SK-N-SH (cell line): ENCODE data around the gene TNK2.
A peak's percentile ranks its signal among the peaks of the same experiment; 100 is the strongest.

Experiments used
- EP300 ChIP-seq, 2 experiments: IDR thresholded peaks; 2 replicates each; pipeline versions ENCODE4 v1.4.0 to v1.6.1; 2012; ENCODE audit warnings: borderline replicate concordance in 1 of 2, low read depth in 1 of 2, low read length in 1 of 2
- EZH2phosphoT487 ChIP-seq: fragments of 200-600 bp; sonication (generic); IDR thresholded peaks from 2 replicates; pipeline ENCODE4 v1.6.1; 2017; ENCODE audit warnings: low read depth, mixed run types, mild to moderate bottlenecking, antibody characterized with exemption, moderate library complexity, borderline replicate concordance
- RCOR1 ChIP-seq: fragments of 150-350 bp; IDR thresholded peaks from 2 replicates; pipeline ENCODE4 v1.6.1; 2017; ENCODE audit warnings: antibody characterized with exemption, low read length
- RFX5 ChIP-seq: IDR thresholded peaks from 2 replicates; pipeline ENCODE4 v1.6.1; 2012; ENCODE audit warnings: mild to moderate bottlenecking, improper control_type of control experiment, low read length
- SMC3 ChIP-seq: IDR thresholded peaks from 2 replicates; pipeline ENCODE4 v1.6.1; 2012; ENCODE audit warnings: low read depth, low read length, improper control_type of control experiment
- USF1 ChIP-seq: IDR thresholded peaks from 2 replicates; pipeline ENCODE4 v1.4.0; 2012; ENCODE audit warnings: low read depth, borderline replicate concordance
- YY1 ChIP-seq: IDR thresholded peaks from 2 replicates; pipeline ENCODE4 v1.4.0; 2012; ENCODE audit warnings: low read depth, mild to moderate bottlenecking
- TF ChIP-seq, protein P1 (sequence below): fragments of 200-600 bp; sonication (generic); IDR thresholded peaks from 2 replicates; pipeline ENCODE4 v1.6.1; 2017; ENCODE audit warnings: antibody characterized with exemption, mild to moderate bottlenecking, moderate library complexity
- TF ChIP-seq, protein P2 (sequence below): IDR thresholded peaks from 2 replicates; pipeline ENCODE4 v1.6.1; 2012; ENCODE audit warnings: mild to moderate bottlenecking, low read depth, low read length, moderate library complexity

DNA sequence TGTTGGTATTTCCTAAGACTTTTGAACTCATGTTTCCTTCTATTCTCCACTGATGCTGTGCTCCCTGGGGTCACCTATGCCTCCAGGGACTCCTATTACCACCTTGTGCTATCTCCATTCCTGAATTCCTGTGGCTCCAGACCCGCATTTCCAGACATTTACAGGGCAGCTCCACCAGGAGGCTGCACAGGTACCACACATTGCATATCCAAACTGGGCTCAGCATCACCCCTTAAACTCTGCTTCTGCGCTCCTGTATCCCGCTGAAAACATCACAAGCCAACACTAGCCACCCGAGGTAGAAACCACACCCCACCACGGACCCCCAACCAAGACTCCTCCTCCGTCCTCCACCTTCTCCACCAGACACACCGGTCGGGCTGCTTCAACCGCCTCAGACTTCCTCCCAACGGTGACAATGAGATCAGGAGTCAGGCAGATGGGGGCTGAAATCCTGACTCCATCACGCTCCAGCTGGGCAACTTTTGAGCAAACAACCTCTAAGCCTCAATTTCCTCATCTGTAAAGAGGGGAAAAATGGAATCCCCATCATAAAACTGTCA lies 10.4 kb downstream of the TNK2 start:
- TF ChIP-seq, protein P1, sequence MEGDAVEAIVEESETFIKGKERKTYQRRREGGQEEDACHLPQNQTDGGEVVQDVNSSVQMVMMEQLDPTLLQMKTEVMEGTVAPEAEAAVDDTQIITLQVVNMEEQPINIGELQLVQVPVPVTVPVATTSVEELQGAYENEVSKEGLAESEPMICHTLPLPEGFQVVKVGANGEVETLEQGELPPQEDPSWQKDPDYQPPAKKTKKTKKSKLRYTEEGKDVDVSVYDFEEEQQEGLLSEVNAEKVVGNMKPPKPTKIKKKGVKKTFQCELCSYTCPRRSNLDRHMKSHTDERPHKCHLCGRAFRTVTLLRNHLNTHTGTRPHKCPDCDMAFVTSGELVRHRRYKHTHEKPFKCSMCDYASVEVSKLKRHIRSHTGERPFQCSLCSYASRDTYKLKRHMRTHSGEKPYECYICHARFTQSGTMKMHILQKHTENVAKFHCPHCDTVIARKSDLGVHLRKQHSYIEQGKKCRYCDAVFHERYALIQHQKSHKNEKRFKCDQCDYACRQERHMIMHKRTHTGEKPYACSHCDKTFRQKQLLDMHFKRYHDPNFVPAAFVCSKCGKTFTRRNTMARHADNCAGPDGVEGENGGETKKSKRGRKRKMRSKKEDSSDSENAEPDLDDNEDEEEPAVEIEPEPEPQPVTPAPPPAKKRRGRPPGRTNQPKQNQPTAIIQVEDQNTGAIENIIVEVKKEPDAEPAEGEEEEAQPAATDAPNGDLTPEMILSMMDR, result peak; percentile 9; the same call in 1 of the 2 replicates
- TF ChIP-seq RFX5 (no peak), SMC3 (no peak), EP300 (IDR thresholded peaks at IDR 0.05; ENCODE audit: borderline replicate concordance in 1 of 2, low read depth in 1 of 2, low read length in 1 of 2) (no peak), USF1 (no peak), YY1 (no peak), EZH2phosphoT487 (no peak), RCOR1 (no peak)
- TF ChIP-seq, protein P2, sequence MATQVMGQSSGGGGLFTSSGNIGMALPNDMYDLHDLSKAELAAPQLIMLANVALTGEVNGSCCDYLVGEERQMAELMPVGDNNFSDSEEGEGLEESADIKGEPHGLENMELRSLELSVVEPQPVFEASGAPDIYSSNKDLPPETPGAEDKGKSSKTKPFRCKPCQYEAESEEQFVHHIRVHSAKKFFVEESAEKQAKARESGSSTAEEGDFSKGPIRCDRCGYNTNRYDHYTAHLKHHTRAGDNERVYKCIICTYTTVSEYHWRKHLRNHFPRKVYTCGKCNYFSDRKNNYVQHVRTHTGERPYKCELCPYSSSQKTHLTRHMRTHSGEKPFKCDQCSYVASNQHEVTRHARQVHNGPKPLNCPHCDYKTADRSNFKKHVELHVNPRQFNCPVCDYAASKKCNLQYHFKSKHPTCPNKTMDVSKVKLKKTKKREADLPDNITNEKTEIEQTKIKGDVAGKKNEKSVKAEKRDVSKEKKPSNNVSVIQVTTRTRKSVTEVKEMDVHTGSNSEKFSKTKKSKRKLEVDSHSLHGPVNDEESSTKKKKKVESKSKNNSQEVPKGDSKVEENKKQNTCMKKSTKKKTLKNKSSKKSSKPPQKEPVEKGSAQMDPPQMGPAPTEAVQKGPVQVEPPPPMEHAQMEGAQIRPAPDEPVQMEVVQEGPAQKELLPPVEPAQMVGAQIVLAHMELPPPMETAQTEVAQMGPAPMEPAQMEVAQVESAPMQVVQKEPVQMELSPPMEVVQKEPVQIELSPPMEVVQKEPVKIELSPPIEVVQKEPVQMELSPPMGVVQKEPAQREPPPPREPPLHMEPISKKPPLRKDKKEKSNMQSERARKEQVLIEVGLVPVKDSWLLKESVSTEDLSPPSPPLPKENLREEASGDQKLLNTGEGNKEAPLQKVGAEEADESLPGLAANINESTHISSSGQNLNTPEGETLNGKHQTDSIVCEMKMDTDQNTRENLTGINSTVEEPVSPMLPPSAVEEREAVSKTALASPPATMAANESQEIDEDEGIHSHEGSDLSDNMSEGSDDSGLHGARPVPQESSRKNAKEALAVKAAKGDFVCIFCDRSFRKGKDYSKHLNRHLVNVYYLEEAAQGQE, result no peak
